GM12873 (cell line): ENCODE data around the gene SYT7.

ENCODE experiments used
- TF ChIP-seq, protein P1 (sequence below): IDR thresholded peaks from 2 replicates; pipeline ENCODE4 v1.5.1; 2012; ENCODE audit warnings: low read depth, mild to moderate bottlenecking, moderate library complexity, low read length, control low read depth; ENCODE audit not compliant: insufficient read depth; ENCODE audit errors: missing control alignments

The SYT7 gene

DNA sequence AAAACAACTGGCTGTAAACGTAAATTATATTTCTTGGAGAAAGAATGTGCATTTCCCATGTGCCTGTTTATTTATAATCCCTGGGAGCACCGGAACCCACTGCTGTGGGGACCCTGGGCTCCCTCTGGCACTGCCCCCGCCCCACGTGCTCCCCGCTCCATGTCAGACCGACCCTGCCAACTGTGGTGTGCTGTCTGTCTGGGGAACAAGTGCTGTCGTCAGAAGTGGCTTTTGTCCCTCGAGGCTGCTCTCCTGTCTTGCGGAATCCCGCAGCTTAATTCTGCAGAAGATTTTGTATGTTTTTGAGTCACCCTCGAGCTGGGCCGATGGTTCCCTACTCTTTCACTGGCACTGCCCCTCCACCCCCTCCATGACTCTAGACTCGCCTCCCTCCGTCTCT lies 69.9 kb downstream of the SYT7 start:
- TF ChIP-seq, protein P1, sequence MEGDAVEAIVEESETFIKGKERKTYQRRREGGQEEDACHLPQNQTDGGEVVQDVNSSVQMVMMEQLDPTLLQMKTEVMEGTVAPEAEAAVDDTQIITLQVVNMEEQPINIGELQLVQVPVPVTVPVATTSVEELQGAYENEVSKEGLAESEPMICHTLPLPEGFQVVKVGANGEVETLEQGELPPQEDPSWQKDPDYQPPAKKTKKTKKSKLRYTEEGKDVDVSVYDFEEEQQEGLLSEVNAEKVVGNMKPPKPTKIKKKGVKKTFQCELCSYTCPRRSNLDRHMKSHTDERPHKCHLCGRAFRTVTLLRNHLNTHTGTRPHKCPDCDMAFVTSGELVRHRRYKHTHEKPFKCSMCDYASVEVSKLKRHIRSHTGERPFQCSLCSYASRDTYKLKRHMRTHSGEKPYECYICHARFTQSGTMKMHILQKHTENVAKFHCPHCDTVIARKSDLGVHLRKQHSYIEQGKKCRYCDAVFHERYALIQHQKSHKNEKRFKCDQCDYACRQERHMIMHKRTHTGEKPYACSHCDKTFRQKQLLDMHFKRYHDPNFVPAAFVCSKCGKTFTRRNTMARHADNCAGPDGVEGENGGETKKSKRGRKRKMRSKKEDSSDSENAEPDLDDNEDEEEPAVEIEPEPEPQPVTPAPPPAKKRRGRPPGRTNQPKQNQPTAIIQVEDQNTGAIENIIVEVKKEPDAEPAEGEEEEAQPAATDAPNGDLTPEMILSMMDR: no peak

DNA sequence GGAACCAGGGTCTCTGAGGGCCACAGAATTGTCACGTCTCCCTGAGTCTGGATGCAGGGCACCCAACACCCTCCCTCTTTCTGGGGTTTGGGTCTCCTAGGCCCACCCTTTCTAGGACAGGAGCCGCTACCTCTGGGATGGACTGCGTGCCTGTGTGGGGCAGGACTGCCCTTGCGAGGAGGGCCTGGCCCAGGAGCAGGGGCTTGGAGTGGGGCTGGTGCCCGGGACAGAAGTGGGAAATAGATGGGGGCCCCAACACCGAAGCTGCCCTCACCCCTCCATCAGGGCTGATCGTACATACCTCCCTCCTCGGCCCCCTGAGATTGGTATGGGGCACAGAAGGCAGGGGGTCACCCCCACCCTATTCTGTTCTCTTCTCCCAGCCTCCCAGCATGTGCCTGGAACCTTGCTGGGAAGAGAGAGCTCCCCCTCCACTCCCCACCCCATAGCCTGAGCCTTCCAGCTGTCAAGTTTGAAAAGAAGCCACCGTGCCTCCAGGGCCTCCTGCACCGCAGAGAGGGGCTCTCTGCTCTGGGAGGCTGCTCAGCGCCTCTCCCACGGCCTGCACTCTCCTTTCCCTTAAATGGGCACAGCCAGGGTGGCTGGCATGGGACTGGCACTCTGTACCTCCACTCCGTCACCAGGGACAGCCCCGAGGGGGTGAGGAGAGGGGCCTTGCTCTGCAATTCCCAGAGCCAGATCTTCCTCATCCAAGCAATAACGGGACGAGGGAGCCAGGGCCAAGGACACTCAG lies 70.5 kb downstream of the SYT7 start:
- TF ChIP-seq, protein P1: no peak

DNA sequence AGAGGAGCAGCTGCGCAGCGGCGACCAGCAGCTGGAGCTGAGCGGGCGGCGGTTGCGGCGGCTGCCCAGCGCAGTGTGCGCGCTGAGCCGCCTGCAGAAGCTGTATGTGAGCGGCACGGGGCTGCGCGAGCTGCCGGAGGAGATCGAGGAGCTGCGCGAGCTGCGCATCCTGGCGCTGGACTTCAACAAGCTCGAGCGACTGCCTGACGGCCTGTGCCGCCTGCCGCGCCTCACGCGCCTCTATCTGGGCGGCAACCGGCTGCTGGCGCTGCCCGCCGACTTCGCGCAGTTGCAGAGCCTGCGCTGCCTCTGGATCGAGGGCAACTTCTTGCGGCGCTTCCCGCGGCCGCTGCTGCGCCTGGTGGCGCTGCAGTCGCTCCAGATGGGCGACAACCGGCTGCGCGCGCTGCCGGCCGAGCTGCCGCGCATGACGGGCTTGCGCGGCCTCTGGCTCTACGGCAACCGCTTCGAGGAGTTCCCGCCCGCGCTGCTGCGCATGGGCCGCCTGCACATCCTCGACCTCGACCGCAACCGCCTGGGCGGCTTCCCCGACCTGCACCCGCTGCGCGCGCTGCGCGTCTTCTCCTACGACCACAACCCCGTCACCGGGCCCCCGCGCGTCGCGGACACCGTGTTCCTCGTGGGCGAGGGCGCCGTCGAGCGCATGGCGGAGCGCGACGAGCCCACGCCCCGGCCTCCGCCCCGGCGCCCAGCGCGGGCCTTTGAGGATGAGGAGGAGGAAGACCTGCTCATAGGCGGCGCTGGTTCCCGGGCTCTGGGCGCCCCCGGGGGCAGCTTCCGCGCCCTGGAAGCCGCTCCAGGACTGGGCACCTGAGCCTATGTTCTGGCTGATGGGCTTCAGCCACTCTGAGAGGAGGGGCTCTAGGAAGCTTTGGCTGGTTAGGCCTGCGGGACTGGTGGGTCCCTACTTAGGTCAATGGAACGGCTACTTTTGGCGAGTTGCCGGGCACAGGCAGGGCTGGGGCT lies 71.5 kb downstream of the SYT7 start:
- TF ChIP-seq, protein P1: peak; percentile 58

DNA sequence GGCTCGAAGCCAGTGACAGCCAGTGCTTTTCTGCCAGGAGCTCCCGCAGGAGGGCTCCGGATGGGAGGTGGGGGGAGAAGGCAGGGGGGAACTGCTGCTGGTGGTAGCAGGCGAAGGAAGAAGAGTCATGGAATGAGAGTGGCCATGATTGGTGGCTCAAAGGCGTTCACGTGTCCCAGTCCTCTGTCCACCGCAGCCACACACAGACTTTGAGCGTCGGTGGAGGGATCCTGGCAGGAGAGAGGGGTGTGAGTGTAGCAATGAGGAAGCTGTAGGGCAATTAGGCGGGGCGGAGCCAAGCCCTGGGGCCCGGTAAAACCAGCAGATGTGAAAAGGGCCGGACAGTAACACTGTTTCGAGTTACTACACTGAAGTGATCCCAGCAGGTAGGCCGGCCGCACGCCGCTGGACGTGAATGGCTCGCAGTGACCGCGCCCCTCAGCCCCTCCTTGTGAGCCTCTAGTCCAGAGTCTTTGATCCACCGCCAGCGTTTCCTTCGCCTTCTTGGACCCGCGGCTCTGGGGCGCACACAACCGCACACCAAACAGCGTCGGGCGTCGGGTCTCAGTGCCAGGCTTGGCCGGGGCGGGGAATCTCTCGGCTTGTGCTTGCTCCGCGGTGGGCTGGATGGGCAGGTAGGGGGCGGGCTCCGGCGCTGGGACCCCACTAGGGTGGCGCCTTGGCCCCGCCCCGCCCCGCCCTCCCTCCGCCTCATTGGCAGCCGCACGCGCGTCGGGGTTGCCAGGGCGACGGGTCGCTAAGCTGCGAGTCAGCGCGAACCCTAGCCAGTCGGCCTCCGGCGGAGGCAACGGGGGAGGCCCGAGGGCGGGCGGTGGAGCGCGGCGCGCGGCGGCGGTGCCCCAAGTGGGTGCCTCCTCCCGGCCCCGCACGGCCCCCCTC lies 72.7 kb downstream of the SYT7 start, which contains the start of gene LRRC10B:
Gene LRRC10B (plus strand): TSS at position 788 of the 900 bp plus-strand sequence. CDS start 250 bp downstream, outside the sequence.
- TF ChIP-seq, protein P1: no peak

DNA sequence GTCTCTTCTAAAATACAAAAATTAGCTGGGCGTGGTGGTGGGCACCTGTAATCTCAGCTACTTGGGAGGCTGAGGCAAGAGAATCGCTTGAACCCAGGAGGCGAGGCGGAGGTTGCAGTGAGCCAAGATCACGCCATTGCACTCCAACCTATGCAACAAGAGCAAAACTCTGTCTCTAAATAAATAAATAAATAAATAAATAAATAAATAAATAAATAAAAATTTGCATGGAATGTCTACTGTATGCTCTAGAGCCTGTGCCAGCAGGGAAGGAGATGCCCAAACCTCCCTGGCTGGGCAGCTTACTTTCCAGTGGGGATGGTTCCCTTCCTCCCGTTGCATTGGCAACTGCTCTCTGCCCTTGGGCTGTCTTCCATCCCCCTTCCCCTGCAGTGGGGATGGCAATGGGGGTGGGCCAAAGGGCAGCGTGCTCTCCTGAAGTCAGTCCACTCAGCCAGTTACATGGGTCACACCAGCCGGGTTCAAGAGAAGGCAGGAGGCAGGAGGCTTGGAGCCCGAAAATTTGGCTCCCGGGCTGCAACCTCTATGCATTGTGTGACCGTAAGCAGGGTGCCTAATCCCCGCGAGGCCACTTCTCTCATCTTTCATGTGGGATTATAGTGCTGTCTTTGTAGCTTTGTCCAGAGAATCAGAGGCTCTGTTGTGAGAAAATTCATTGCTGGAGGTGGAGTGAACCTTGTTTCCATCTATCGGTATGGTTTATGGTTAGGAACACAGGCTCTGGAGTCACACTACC lies 73.7 kb downstream of the SYT7 start:
- TF ChIP-seq, protein P1: no peak

DNA sequence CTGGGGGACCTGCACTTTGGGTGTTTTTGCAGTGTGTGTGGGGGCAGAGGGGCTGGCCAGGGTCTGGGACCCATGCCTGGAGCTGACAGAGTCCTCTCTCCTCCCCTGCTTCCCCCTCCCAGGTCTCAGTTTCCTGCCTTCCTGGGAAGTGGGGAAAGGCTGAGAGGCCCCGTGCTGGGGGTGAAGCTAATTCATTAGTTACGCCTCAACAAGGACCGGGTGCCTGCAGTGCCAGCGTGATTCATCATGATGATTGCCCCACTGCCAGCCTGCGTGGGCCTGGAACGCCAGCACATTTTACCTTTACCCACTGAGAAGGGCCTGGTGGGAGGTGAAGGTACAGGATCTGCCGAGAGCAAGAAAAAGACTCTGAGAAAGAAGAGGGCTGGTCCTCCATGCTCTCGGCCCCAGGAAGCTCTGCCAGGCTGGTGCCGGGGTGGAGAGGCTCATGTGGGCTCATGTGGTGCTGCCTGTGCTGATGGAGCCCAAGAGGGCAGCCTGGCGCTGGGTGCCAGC lies 75.2 kb downstream of the SYT7 start:
- TF ChIP-seq, protein P1: no peak
